A549 (cell line): Measurements from ENCODE around the gene TNN. TPM values are rescaled to one million over a fixed set of nuclear protein-coding genes. Genes with fewer than 3 reads are reported as not detected.

Experiments used
- ATAC-seq, 2 experiments: fragments of 200-7000 bp in 1 of 2; fragments of >200 bp in 1 of 2; cut with Nextera tagmentation in 1 of 2; cut with Tn5 transposase in 1 of 2; 3 replicates each; pipeline versions ENCODE4 v1.8.0 to v1.9.1; 2018 to 2020; ENCODE audit warnings: mild to moderate bottlenecking in 1 of 2, moderate library complexity in 1 of 2
- CTCF ChIA-PET: fragments of 300-600 bp; sonication (Branson Sonifier 250); formaldehyde crosslinking; extraction: SDS; loops from one replicate; lab custom pipeline; 2021; ENCODE audit warnings: antibody characterized with exemption, inconsistent platforms; lab: Yijun Ruan, JAX
- POLR2A ChIA-PET: fragments of 350-600 bp; formaldehyde crosslinking; extraction: SDS; loops from one replicate; lab custom pipeline; 2021; ENCODE audit warnings: antibody characterized with exemption, inconsistent platforms; lab: Yijun Ruan, JAX
- DNase-seq, 2 experiments: peaks; one replicate each; pipeline versions ENCODE4 v3.0.0 to v3.0.0-alpha.2; 2011 to 2016; ENCODE audit warnings: low read depth in 1 of 2, low spot score in 1 of 2
- FAIRE-seq: peaks from 2 replicates; lab custom pipeline; 2011; peaks lifted over from hg19 to GRCh38; lab: Jason Lieb, UNC
- H3K27ac ChIP-seq, 2 experiments: fragments of >200 bp; sonication (Bioruptor Twin); formaldehyde crosslinking; 3 replicates each; pipeline ENCODE4 v1.5.1; 2016 to 2017
- H3K4me1 ChIP-seq: fragments of >200 bp; sonication (Bioruptor Twin); formaldehyde crosslinking; 3 replicates; pipeline ENCODE4 v1.6.1; 2016
- H3K4me2 ChIP-seq: fragments of >200 bp; sonication (Bioruptor Twin); formaldehyde crosslinking; 3 replicates; pipeline ENCODE4 v1.6.1; 2016
- H3K4me3 ChIP-seq: fragments of >200 bp; sonication (Bioruptor Twin); formaldehyde crosslinking; 3 replicates; pipeline ENCODE4 v1.5.1; 2016
- H3K9me3 ChIP-seq: fragments of >200 bp; sonication (Bioruptor Twin); formaldehyde crosslinking; 3 replicates; pipeline ENCODE4 v1.6.1; 2016
- CBX2 ChIP-seq: fragments of 200-600 bp; sonication (generic); IDR thresholded peaks from 2 replicates; pipeline ENCODE4 v1.6.1; 2016; ENCODE audit warnings: low read depth, mild to moderate bottlenecking, borderline replicate concordance
- CBX8 ChIP-seq: fragments of 200-600 bp; sonication (generic); IDR thresholded peaks from 2 replicates; pipeline ENCODE4 v1.6.1; 2016
- CEBPB ChIP-seq, 2 experiments: fragments of >200 bp in 1 of 2; sonication (Bioruptor Twin) in 1 of 2; formaldehyde crosslinking in 1 of 2; IDR thresholded peaks; 2 replicates each; pipeline ENCODE4 v1.6.1; 2012 to 2016
- E2F6 ChIP-seq: IDR thresholded peaks from 2 replicates; pipeline ENCODE4 v1.6.1; 2012; ENCODE audit warnings: low read depth, borderline replicate concordance
- EHF ChIP-seq: fragments of 250-450 bp; sonication (Bioruptor Pico); IDR thresholded peaks from 2 replicates; pipeline ENCODE4 v1.5.0; 2020; ENCODE audit warnings: mild to moderate bottlenecking
- EP300 ChIP-seq, 2 experiments: fragments of >200 bp; sonication (Bioruptor Twin); formaldehyde crosslinking; IDR thresholded peaks; 2 replicates in 1 of 2; 3 replicates in 1 of 2; pipeline ENCODE4 v1.6.1; 2016 to 2017
- HOXA7 ChIP-seq: fragments of 250-450 bp; sonication (Bioruptor Pico); IDR thresholded peaks from 2 replicates; pipeline ENCODE4 v1.5.0; 2020; ENCODE audit warnings: mild to moderate bottlenecking, moderate library complexity
- HOXB13 ChIP-seq: fragments of 250-450 bp; sonication (Bioruptor Pico); IDR thresholded peaks from 2 replicates; pipeline ENCODE4 v1.5.0; 2020; ENCODE audit warnings: low read depth, mild to moderate bottlenecking, moderate library complexity
- HOXB5 ChIP-seq: fragments of 250-450 bp; sonication (Bioruptor Pico); IDR thresholded peaks from 2 replicates; pipeline ENCODE4 v1.5.0; 2020; ENCODE audit warnings: mild to moderate bottlenecking, moderate library complexity
- KDM1A ChIP-seq: fragments of 200-600 bp; sonication (generic); IDR thresholded peaks from 2 replicates; pipeline ENCODE4 v1.6.1; 2016; ENCODE audit warnings: low read depth, mild to moderate bottlenecking
- MAZ ChIP-seq: fragments of 150-350 bp; IDR thresholded peaks from 2 replicates; pipeline ENCODE4 v1.6.1; 2014; ENCODE audit warnings: antibody characterized with exemption, low read depth, low read length, borderline replicate concordance
- NFE2L2 ChIP-seq: fragments of 150-350 bp; conservative IDR thresholded peaks from 2 replicates; pipeline ENCODE4 v1.6.1; 2014; ENCODE audit warnings: low read length
- NPAS2 ChIP-seq: fragments of 250-450 bp; sonication (Bioruptor Pico); IDR thresholded peaks from 2 replicates; pipeline ENCODE4 v1.8.0; 2022; ENCODE audit warnings: mild to moderate bottlenecking, moderate library complexity, borderline replicate concordance
- POLR2A ChIP-seq: IDR thresholded peaks from 2 replicates; pipeline ENCODE4 v1.6.1; 2012; ENCODE audit warnings: mild to moderate bottlenecking, low read length
- POLR2AphosphoS2 ChIP-seq: conservative IDR thresholded peaks from 2 replicates; pipeline ENCODE4 v1.6.1; 2012; ENCODE audit warnings: low read length, improper control_type of control experiment, inconsistent platforms
- RARB ChIP-seq: fragments of 250-450 bp; sonication (Bioruptor Pico); IDR thresholded peaks from 2 replicates; pipeline ENCODE4 v1.8.0; 2021; ENCODE audit warnings: mild to moderate bottlenecking, moderate library complexity
- REST ChIP-seq: fragments of 200-600 bp; sonication (generic); IDR thresholded peaks from 2 replicates; pipeline ENCODE4 v1.6.1; 2016; ENCODE audit warnings: antibody characterized with exemption, mild to moderate bottlenecking, moderate library complexity
- RNF2 ChIP-seq: fragments of 200-600 bp; sonication (generic); IDR thresholded peaks from 2 replicates; pipeline ENCODE4 v1.6.1; 2016; ENCODE audit warnings: low read depth, mild to moderate bottlenecking, antibody characterized with exemption, moderate library complexity, borderline replicate concordance
- SREBF2 ChIP-seq: fragments of 450-650 bp; IDR thresholded peaks from 2 replicates; pipeline ENCODE4 v1.6.1; 2014; ENCODE audit warnings: mild to moderate bottlenecking, moderate library complexity
- TFCP2L1 ChIP-seq: fragments of 250-450 bp; sonication (Bioruptor Pico); IDR thresholded peaks from 2 replicates; pipeline ENCODE4 v1.5.0; 2021; ENCODE audit warnings: mild to moderate bottlenecking
- USF2 ChIP-seq: fragments of 450-650 bp; IDR thresholded peaks from 2 replicates; pipeline ENCODE4 v1.6.1; 2014; ENCODE audit warnings: antibody characterized with exemption
- ZC3H11A ChIP-seq: fragments of 450-650 bp; IDR thresholded peaks from 2 replicates; pipeline ENCODE4 v1.6.1; 2014; ENCODE audit warnings: antibody characterized with exemption, mild to moderate bottlenecking
- WGBS: methylation state at CpG from one replicate; pipeline ENCODE4 v1.1.6; 2017; ENCODE audit errors: missing lambda C conversion rate; 5-methylcytosine and 5-hydroxymethylcytosine counted together
- polyA plus RNA-seq, 4 experiments: library from polyadenylated mRNA; depleted of rRNA in 3 of 4; stranded (reverse); fragments of >200 nt; fragmentation: RNase III in 1 of 4; extraction: RNeasy Plus Mini Kit Qiagen cat#74134 plus additional on column Dnase treatment in 1 of 4; gene quantifications; 2 replicates in 3 of 4; 3 replicates in 1 of 4; pipeline ENCODE4 v1.2.3, GENCODE V29; 2011 to 2017
- TF ChIP-seq, protein P1 (sequence below): fragments of >200 bp; sonication (Bioruptor Twin); formaldehyde crosslinking; IDR thresholded peaks from 2 replicates; pipeline ENCODE4 v1.6.1; 2016

TNN gene
- polyA plus RNA-seq, 2 of the 4 experiments (the other 2 are of a cell fraction), result not detected

GRCh38 chr1:175132436-175132835, 64.8 kb downstream of the TNN start:
- 23% methylated on average over 1 of the region's 1 CpG for WGBS
- no peak overlapping the region for H3K4me3 ChIP-seq
- POLR2A ChIA-PET, result no interaction called here
- FAIRE-seq, result no peak
- CTCF ChIA-PET, result interaction anchor here (0.7 to 6.9 kb wide), 4 partner anchors 9 to 27 kb away, joined by 3 to 36 read pairs (median 4); no protein-coding TSS in a partner anchor
- DNase-seq, result no peak
- TF ChIP-seq EP300 (IDR thresholded peaks at IDR 0.05) (no peak), HOXB5 (CRISPR knock-in tag) (no peak), EHF (CRISPR knock-in tag) (no peak), HOXB13 (CRISPR knock-in tag) (no peak), CBX8 (no peak), HOXA7 (CRISPR knock-in tag) (no peak), KDM1A (no peak), NFE2L2 (no peak), MAZ (no peak), SREBF2 (no peak), RNF2 (no peak), CBX2 (no peak), ZC3H11A (no peak), USF2 (no peak), POLR2AphosphoS2 (no peak), REST (no peak), POLR2A (no peak), E2F6 (no peak), CEBPB (IDR thresholded peaks at IDR 0.05) (no peak)
- TF ChIP-seq, protein P1, sequence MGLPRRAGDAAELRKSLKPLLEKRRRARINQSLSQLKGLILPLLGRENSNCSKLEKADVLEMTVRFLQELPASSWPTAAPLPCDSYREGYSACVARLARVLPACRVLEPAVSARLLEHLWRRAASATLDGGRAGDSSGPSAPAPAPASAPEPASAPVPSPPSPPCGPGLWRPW, result no peak
- TF ChIP-seq, all 56 proteins: peak for 0
- Histone ChIP-seq H3K9me3 (no peaks in the 10 kb centered on the region), H3K27ac (no peak overlapping the region), H3K4me1 (no peaks in the 10 kb centered on the region), H3K4me2 (no peak overlapping the region)
- ATAC-seq, result no peak

- H3K9me3 ChIP-seq, result no peaks in the 10 kb centered on the region
- no peak overlapping the region for H3K4me3 ChIP-seq
- POLR2A ChIA-PET, result no interaction called here
- FAIRE-seq (no peak), DNase-seq (no peak), ATAC-seq (no peak)
- CTCF ChIA-PET, result interaction anchor here (0.7 to 6.9 kb wide), 5 partner anchors 9 to 104 kb away, joined by 3 to 36 read pairs (median 7); no protein-coding TSS in a partner anchor
- no peak overlapping the region for H3K4me2 ChIP-seq
- TF ChIP-seq RARB (no peak), NPAS2 (CRISPR knock-in tag) (no peak), CBX8 (no peak), TFCP2L1 (CRISPR knock-in tag) (no peak)
- TF ChIP-seq, protein P1, result no peak
- H3K27ac ChIP-seq, result no peak overlapping the region
- no peaks in the 10 kb centered on the region for H3K4me1 ChIP-seq
- 28% methylated on average over 6 of the region's 6 CpGs for WGBS
These were observed 66.2 kb downstream of the TNN start for GRCh38 chr1:175133673-175134435.
